BJ (cell line): Measurements from ENCODE around the gene GSTT2B. TPM values are rescaled to one million over a fixed set of nuclear protein-coding genes. Genes with fewer than 3 reads are reported as not detected.
"Not testable (repeated sequence)": the region's sequence is repeated elsewhere in the genome, so short reads cannot be mapped to it uniquely, and the experiment has no call there.

Source experiments
- CTCF ChIA-PET: fragments of 350-600 bp; formaldehyde crosslinking; extraction: SDS; loops from one replicate; lab custom pipeline; 2021; ENCODE audit warnings: antibody characterized with exemption, inconsistent platforms; lab: Yijun Ruan, JAX
- POLR2A ChIA-PET: fragments of 300-600 bp; sonication (Branson Sonifier 250); formaldehyde crosslinking; extraction: SDS; loops from one replicate; lab custom pipeline; 2021; ENCODE audit warnings: antibody characterized with exemption; lab: Charles Lee
- DNase-seq: peaks from one replicate; pipeline ENCODE4 v3.0.0-alpha.2; 2011; ENCODE audit warnings: low read depth
- H3K27me3 ChIP-seq: 2 replicates; pipeline ENCODE4 v1.6.0; 2011; ENCODE audit warnings: low read length; ENCODE audit not compliant: control insufficient read depth, insufficient read depth
- H3K36me3 ChIP-seq: 2 replicates; pipeline ENCODE4 v1.5.1; 2011; ENCODE audit warnings: low read length; ENCODE audit not compliant: control insufficient read depth, insufficient read depth
- H3K4me3 ChIP-seq: 2 replicates; pipeline ENCODE4 v1.5.1; 2011; ENCODE audit warnings: low read depth, mild to moderate bottlenecking, control low read depth, low read length
- polyA plus RNA-seq: library from polyadenylated mRNA; depleted of rRNA; stranded (reverse); fragments of >200 nt; gene quantifications from 2 replicates; pipeline ENCODE4 v1.2.3, GENCODE V29; 2011
- TF ChIP-seq, protein P1 (sequence below): IDR thresholded peaks from 2 replicates; pipeline ENCODE4 v1.5.1; 2011; ENCODE audit warnings: low read depth, mild to moderate bottlenecking, control low read depth, inconsistent platforms, low read length, moderate library complexity; ENCODE audit not compliant: insufficient read depth

The GSTT2B gene
- polyA plus RNA-seq, 1 experiment, result 5.9 TPM

DNA sequence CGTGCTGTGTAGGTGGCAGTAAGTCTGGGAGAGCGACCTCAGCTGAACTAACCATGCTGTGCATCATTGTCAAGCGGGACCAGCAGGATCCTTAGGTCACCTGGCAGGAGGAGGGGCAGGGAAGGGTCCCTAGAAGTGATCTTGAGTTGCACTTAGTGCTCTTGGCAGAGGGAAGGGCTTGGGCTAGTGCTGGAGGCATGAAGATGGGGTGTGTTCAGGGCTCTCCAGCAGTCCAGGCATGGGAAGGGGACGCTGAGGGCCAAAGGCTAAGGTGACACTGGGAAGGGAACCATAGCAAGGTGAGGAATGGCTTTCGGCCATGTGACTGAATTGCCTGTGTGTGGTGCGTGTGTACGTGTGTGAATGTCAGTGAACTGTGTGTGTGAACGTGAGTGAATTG lies 25.1 kb upstream of the GSTT2B start:
- H3K36me3 ChIP-seq, H3K27me3 ChIP-seq, POLR2A ChIA-PET, CTCF ChIA-PET, H3K4me3 ChIP-seq, DNase-seq: not testable (repeated sequence)

DNA sequence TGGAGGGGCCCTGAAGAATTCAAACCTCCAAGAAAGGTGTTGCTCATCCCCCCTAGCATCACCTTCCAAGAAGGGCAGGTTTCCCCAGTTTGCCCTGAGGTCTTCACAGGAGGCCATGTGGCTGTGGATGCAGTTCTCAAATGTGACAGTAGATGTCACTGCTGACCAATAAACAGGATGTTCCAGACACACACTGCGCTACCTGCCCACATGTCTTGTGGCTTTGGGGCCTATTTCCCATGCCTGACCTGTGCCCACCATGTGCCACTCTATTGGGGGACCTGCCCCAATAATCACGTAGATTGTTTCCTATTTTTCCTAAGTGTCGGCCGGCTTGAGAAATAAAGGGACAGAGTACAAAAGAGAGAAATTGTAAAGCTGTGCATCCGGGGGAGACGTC lies 23.4 kb upstream of the GSTT2B start:
- no peak overlapping the region for H3K4me3 ChIP-seq
- CTCF ChIA-PET, result no interaction called here
- H3K36me3 ChIP-seq, result no peaks in the 10 kb centered on the region
- DNase-seq, result no peak
- H3K27me3 ChIP-seq, result no peaks in the 10 kb centered on the region
- POLR2A ChIA-PET, result no interaction called here
- TF ChIP-seq, protein P1, sequence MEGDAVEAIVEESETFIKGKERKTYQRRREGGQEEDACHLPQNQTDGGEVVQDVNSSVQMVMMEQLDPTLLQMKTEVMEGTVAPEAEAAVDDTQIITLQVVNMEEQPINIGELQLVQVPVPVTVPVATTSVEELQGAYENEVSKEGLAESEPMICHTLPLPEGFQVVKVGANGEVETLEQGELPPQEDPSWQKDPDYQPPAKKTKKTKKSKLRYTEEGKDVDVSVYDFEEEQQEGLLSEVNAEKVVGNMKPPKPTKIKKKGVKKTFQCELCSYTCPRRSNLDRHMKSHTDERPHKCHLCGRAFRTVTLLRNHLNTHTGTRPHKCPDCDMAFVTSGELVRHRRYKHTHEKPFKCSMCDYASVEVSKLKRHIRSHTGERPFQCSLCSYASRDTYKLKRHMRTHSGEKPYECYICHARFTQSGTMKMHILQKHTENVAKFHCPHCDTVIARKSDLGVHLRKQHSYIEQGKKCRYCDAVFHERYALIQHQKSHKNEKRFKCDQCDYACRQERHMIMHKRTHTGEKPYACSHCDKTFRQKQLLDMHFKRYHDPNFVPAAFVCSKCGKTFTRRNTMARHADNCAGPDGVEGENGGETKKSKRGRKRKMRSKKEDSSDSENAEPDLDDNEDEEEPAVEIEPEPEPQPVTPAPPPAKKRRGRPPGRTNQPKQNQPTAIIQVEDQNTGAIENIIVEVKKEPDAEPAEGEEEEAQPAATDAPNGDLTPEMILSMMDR, result no peak

DNA sequence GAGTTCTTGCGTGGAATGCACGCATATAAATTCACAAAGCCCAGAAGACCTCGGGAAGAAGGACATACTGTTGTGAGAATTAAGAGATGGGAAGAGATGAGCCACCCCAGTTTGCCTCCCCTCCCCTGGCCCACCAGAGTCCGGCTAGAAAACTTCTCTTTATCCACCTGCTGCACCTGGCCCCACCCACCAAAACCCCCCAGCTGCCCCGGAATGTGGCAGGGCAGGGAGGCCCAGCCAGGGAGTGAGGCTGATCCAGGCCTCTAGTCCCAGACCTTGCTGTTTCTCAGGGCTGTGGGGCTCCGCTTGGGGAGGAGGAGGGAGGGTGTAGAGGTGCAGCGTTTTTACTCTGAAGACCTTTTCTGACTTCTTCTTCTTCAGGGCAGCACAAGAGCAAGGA lies 19.6 kb upstream of the GSTT2B start:
- POLR2A ChIA-PET, H3K36me3 ChIP-seq, H3K27me3 ChIP-seq, DNase-seq, CTCF ChIA-PET, H3K4me3 ChIP-seq: not testable (repeated sequence)

DNA sequence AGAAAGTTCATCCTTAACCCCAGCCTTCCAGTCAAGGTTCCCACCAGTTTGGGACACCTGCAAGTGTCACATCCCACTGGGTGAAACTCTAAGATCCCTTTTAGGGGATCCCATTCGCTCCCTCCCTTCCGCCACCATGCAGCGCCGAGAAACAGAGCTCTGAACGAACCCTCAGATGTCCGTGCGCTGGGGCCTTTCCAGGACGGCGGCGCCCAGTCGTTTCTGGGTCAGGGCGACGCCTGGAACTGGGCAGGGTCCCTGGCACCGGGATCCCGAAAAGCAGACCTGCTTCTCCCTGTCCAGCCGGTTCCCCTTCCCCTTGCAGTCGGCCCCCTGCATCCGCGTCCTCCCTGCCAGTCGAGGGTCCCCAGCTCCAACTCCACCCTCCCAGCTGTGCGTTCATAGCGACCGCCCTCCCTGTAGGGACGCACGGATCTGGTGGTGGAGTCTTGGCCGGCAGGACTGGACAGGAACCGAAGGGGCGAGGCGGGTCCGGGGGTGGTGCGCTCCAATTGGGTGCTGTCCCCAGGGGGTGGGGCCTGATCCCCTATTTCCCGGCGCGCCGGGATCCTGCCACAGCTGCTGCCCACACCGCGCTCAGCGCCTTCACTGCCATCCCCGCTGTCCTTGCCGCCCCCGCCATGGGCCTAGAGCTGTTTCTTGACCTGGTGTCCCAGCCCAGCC lies 18.7 kb upstream of the GSTT2B start, which contains the start of gene GSTT2:
Gene GSTT2 (plus strand): TSS at position 578 of the 684 bp plus-strand sequence.
- DNase-seq, H3K36me3 ChIP-seq, CTCF ChIA-PET, H3K4me3 ChIP-seq, H3K27me3 ChIP-seq, POLR2A ChIA-PET: not testable (repeated sequence)

DNA sequence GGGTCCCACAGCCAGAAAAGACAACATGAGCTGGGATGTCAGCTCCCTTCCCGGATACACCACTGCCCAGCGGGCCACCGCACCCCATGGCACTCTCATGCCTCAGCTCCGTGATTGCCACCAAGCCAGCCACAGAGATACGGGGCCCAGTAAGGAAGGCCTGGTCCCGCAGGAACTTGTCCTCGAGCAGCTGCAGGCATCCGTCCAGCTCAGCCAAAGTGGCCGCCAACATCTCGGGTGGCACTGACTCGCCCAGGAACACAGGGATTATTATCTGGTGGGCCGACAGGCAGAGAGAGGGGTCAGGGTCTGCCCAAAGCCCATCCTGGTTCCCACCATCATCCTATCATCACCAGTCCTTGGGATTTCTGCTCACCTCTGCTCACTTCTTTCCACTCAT lies 16.3 kb upstream of the GSTT2B start:
- H3K36me3 ChIP-seq, H3K4me3 ChIP-seq, POLR2A ChIA-PET, DNase-seq, H3K27me3 ChIP-seq, CTCF ChIA-PET: not testable (repeated sequence)

DNA sequence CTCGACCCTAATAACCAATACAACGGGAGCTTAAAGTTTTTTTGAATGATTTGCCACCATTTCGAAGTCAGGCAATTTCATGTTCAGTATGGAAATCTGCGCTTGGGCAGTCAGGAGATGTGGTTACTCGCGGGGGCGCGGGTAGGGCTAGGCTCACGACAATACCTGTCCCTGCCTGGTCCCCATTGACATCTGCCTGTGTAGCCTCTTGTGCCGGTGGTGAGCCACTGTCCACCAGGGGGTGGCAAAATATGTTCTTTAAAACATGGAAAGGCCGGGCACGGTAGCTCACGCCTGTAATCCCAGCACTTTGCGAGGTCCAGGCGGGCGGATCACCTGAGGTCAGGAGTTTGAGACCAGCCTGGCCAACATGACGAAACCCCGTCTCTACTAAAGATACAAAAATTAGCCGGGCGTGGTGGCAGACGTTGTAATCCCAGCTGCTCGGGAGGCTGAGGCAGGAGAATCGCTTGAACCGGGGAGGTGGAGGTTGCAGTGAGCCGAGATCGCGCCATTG lies 13.9 kb upstream of the GSTT2B start:
- H3K27me3 ChIP-seq, H3K4me3 ChIP-seq, DNase-seq, CTCF ChIA-PET, POLR2A ChIA-PET: not testable (repeated sequence)
- H3K36me3 ChIP-seq, result peaks cover 12% of the 10 kb centered on the region

DNA sequence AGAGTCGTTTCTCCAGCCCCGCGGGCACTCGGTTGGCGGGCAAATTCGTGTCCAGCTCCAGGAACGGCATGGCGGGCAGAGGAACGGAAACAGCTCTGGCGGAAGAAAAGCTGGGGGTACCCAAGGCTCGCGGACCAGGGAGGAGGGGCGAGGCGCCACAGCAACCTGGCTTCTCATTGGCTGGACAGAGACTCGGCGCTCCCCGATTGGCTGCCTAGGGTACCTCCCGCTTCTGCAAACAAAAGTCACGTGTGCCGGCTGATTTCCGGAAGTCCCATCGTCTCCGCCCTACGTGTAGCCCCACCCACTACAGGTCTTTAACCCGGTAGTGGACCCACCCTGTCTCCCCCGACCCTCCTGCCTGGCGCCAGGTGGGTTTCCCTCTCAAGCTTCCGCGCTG lies 13.3 kb upstream of the GSTT2B start, which contains the start of gene DDT:
Gene DDT (minus strand): TSS at position 97 of the 400 bp plus-strand sequence. CDS start 27 bp downstream, at position 70.
- H3K4me3 ChIP-seq, POLR2A ChIA-PET, CTCF ChIA-PET, H3K27me3 ChIP-seq, DNase-seq: not testable (repeated sequence)
- H3K36me3 ChIP-seq, result peaks cover 12% of the 10 kb centered on the region

DNA sequence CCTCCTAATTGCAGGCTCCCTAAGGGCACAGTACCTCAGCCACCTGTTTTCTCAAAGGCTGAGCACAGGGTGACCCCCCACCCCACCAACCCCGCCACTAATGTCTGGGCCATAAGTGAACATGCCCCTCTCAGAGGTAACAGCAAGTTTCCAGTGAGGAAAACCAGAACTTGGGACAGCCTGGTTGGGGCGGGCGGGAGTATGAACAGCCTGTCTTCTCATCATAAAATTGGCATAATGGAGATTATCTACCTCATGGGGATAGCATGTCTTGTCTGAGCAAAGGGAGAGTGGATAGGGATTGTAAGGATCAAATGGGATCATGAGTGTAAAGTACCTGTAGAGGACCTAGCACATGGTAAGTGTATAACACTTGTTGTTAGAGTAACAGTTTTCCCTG lies 10.9 kb upstream of the GSTT2B start:
- peaks cover 12% of the 10 kb centered on the region for H3K36me3 ChIP-seq
- H3K27me3 ChIP-seq, DNase-seq, POLR2A ChIA-PET, H3K4me3 ChIP-seq: not testable (repeated sequence)
- CTCF ChIA-PET, result interaction anchor here (1.1 kb wide), 1 partner anchor 75 kb away, joined by 3 read pairs; no protein-coding TSS in a partner anchor
